Urinary bladder (tissue), 4 donors: Measurements from ENCODE around the gene APOL2. TPM values are rescaled to one million over a fixed set of nuclear protein-coding genes. Genes with fewer than 3 reads are reported as not detected.
A peak's percentile ranks its signal among the peaks of the same experiment; 100 is the strongest.

Experiments used
- DNase-seq: peaks from one replicate; pipeline ENCODE4 v3.0.0-alpha.2; 2015; ENCODE audit errors: extremely low spot score
- H3K27ac ChIP-seq: one replicate; pipeline ENCODE4 v1.5.1; 2013; ENCODE audit warnings: low read depth, mild to moderate bottlenecking, moderate library complexity
- H3K36me3 ChIP-seq: one replicate; pipeline ENCODE4 v1.6.1; 2013; ENCODE audit warnings: mild to moderate bottlenecking, moderate library complexity; ENCODE audit not compliant: insufficient read depth
- H3K4me1 ChIP-seq: one replicate; pipeline ENCODE4 v1.6.1; 2013; ENCODE audit warnings: mild to moderate bottlenecking, moderate library complexity; ENCODE audit not compliant: insufficient read depth
- H3K4me3 ChIP-seq: one replicate; pipeline ENCODE4 v1.5.1; 2013; ENCODE audit warnings: low read depth, low read length
- WGBS: extraction: QIAGEN DNeasy Blood & Tissue Kit; methylation state at CpG from one replicate; pipeline ENCODE4 v1.1.7; 2013; 5-methylcytosine and 5-hydroxymethylcytosine counted together
- polyA plus RNA-seq: library from polyadenylated mRNA; stranded (reverse); fragments of 200-250 nt; gene quantifications from one replicate; pipeline ENCODE4 v1.2.3, GENCODE V29; 2013
- total RNA-seq: library from RNA; depleted of rRNA; stranded (reverse); fragments of >200 nt; gene quantifications from one replicate; pipeline ENCODE4 v1.2.3, GENCODE V29; 2014
- donor health status: healthy with polysubstance abuse.
- donor health status: healthy.

Gene APOL2, protein sequence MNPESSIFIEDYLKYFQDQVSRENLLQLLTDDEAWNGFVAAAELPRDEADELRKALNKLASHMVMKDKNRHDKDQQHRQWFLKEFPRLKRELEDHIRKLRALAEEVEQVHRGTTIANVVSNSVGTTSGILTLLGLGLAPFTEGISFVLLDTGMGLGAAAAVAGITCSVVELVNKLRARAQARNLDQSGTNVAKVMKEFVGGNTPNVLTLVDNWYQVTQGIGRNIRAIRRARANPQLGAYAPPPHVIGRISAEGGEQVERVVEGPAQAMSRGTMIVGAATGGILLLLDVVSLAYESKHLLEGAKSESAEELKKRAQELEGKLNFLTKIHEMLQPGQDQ
- total RNA-seq (35.5 TPM), polyA plus RNA-seq (46.1 TPM)

DNA sequence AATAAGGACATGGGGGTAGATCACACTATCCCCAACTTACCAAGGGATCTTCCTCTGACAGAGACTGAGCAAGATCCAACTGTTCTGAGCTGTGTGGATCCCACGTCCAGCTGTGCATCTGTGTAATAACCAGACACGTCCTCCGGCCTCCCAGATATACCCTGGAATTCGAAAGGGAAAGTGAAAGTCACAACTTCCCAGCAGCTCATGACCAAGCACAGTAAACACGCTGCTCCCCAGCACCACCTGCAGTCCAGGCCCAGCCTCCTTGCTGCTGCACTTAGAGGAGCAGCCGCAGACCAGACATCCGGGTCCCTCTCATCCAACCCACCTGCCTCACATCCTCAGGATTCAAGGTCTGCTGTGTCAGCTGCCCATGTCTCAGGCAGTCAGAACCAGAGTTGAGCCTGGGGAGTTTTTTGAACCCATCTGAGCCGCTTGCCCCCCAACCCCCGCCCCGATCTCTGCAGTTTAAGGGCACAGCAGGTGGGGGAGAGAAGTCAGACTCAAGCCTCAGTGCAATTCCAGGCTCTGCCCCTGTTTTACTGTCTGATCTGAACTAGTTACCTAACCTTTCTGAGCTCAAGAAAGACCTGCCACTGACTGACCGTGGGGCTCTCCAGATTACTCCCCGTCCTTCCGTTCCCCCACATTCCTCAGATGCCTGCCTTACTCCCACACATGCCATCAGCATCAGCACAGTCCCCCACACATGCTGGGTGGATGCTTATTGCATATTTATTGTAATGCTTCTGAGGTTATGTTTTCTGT lies at the start of gene APOL2:
Gene APOL2 (minus strand): TSS at position 127 of the 771 bp plus-strand sequence. CDS start 6,365 bp downstream, outside the sequence.
- Histone ChIP-seq H3K4me3 (peak within 1 kb of the TSS; percentile 50), H3K36me3 (no peaks in the 10 kb centered on the region), H3K27ac (peak within 1 kb of the TSS; percentile 88), H3K4me1 (peaks cover 2% of the 10 kb centered on the region)
- peak; percentile 90 for DNase-seq
- 15% methylated on average over 13 of the region's 13 CpGs for WGBS

DNA sequence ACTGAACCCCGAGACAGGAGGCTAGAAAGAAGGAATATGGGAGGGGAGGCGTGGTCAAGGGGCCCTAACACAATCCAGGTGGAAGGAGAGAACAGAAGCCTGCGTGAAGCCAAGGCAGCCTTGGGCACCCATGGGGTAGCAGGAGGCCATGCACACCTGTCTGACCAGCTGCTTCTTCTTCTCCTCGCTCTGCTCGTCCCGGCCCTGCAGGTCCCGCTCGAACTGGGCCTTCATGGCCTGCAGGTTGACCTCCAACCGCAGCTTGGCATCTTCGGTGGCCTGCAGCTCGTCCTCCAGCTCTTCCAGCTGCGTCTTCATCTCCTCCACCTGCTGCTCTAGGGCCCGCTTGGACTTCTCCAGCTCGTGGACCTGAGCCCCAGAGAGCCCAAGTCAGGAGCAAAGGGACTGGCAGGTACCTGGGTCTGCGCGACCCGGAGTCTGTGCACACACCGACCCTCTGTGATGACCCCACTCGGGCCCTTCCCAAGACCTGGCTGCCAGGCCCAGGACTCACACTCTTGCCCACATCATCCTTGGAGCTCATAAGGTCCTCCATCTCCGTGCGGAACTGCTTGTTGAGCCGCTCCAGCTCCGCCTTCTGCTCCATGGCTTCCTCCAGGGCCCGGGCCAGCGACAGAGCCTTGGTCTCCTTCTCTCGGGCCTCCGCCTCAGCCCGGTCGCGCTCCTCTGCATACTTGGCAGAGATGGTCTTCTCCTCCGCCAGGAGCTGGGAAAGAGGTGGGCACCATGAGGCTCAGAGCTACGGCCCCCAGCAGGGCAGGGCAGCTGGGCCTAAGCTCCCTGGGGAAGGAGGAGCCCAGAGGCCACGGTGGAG lies 49.5 kb upstream of the APOL2 start:
- Histone ChIP-seq H3K27ac (no peak overlapping the region), H3K4me1 (no peaks in the 10 kb centered on the region), H3K4me3 (no peak overlapping the region), H3K36me3 (peaks cover 26% of the 10 kb centered on the region)
- WGBS = 85% methylated on average over 33 of the region's 33 CpGs
- DNase-seq = no peak

DNA sequence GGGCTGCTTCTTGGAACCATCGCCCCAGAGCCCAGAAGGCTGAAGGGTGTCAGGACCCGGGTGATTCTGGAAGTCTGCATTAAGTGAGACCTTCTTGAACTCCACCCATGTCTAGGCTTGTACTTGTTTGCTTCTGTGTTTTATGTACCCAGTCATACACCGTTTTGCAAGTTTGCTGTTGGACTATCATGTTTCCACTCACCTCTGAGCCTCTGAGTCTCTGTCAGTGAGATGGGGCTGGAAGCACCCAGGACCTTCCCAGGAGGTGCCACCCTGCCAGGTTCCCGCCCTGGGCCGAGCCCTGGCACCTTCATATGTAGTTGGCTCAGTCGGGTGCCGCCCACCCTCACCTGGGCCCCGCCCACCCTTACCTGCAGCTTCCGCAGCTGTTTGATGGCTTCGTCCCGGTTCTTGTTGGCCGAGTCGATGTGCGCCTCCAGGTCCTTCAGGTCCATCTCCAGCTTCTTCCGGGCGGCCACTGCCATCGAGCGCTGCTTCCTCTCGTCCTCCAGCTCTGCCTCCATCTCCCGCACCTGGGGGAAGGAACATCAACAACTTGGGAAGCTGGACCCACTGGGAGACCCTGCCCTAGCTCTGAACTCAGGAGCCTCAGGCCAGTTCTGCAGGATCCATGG lies 48.7 kb upstream of the APOL2 start:
- no peak for DNase-seq
- WGBS = 86% methylated on average over 20 of the region's 20 CpGs
- H3K4me1 ChIP-seq = no peaks in the 10 kb centered on the region
- no peak overlapping the region for H3K27ac ChIP-seq
- H3K4me3 ChIP-seq = no peak overlapping the region
- peaks cover 20% of the 10 kb centered on the region for H3K36me3 ChIP-seq

DNA sequence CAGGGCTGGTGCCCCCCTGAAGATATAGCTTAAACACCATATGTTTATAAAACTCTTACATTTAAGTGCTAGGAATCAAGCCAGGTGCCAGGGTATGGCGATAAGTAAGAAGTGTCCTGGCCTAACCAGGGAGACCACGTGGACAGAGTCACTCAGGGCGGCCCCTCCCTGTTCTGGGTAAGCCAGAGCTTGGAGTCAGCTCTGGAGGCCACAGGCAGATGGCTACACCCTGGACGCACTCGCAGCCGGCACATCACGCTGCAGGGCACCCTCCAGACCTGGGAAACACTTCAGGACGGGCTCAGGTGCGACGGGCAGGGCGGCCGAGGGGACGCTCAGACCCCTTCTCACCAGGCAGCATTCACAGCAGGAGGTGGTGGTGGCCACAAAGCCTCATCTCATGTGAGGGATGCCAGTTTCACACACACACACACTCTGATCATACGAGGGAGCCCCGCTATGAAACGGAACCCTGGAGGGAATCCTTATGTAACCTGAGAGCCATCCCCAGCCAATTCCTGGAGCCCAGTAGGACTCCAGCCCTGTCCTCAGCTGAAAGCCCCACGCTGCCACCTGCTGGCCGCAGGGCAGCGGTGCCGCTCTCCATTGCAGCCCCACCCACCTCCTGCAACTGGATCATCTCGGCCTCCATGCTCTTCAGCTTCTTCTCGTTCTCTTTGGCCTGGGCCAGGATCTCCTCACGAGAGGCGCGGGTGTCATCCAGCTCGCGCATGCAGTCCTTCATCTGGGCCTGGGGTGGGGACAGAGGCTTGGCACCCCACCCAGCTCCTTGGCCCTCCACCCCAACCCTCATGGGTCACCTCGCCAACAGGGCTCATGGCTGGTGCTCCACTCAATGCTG lies 47.0 kb upstream of the APOL2 start:
- DNase-seq = no peak
- Histone ChIP-seq H3K36me3 (peaks cover 16% of the 10 kb centered on the region), H3K4me3 (no peak overlapping the region), H3K4me1 (no peaks in the 10 kb centered on the region), H3K27ac (peak overlapping the region; percentile 28)
- 52% methylated on average over 28 of the region's 28 CpGs for WGBS

DNA sequence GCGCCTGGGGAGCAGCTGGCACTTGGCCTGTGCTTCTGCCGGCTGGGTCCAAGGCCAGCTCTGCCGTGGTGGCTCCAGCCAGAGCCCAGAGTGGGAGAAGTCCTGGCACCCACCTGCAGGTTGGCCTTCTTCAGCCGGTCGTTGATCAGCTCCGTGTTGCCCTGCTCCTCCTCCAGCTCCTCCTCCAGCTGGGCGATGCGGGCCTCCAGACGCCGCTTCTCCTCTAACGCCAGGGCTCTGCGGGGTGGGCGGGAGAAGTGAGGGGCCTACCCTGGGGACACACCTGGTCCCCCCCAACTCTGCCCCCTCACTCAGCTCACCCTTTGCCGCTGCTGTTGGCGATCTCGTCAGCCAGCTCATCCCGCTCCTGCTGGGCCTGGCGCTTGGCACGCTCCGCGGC lies 46.2 kb upstream of the APOL2 start:
- 81% methylated on average over 21 of the region's 21 CpGs for WGBS
- no peak overlapping the region for H3K27ac ChIP-seq
- no peaks in the 10 kb centered on the region for H3K4me1 ChIP-seq
- no peak overlapping the region for H3K4me3 ChIP-seq
- DNase-seq = no peak
- H3K36me3 ChIP-seq = peaks cover 16% of the 10 kb centered on the region

DNA sequence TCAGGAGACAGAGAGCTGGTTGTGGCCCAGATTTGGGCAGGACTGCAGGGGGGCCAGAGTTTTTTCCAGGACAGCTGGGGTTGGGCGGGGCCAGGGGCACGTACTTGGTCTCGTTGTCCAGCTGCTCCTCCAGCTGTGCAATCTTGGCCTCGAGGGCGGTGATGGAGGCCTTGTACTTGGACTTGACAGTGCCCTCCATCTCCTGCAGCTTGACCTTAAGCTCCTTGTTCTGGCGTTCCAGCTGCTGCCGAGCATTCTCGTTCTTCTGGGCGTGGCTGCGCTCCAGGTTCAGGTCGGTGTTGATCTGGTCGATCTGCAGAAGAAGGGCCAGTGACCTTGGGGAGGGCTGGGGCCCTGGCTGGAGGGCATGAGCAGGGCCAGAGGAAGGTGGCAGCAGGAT lies 45.7 kb upstream of the APOL2 start:
- no peak for DNase-seq
- Histone ChIP-seq H3K36me3 (peaks cover 16% of the 10 kb centered on the region), H3K4me3 (no peak overlapping the region), H3K4me1 (no peaks in the 10 kb centered on the region), H3K27ac (no peak overlapping the region)
- whole genome bisulfite sequencing = 61% methylated on average over 12 of the region's 12 CpGs

DNA sequence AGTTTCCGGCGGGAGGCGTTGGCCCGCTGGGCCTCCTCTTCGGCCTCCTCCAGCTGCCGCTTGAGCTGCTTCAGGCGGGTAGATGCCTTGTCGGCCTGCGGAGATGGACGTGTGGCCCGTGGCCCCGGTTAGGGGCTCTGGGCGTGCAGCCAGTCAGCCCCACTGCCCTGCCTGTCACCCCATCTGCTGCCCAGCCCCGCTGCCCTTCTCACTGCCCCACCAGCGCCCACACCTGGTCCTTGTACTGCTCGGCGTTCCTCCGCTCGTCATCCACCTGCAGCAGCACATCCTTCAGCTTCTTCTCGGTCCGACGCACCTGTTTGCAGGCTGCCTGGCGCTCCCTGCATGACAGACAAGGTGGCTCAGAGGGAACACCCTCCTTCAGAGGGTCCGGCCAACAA lies 44.8 kb upstream of the APOL2 start:
- H3K4me3 ChIP-seq = no peak overlapping the region
- 91% methylated on average over 24 of the region's 24 CpGs for WGBS
- H3K36me3 ChIP-seq = peaks cover 16% of the 10 kb centered on the region
- no peaks in the 10 kb centered on the region for H3K4me1 ChIP-seq
- no peak for DNase-seq
- H3K27ac ChIP-seq = peak overlapping the region; percentile 28

DNA sequence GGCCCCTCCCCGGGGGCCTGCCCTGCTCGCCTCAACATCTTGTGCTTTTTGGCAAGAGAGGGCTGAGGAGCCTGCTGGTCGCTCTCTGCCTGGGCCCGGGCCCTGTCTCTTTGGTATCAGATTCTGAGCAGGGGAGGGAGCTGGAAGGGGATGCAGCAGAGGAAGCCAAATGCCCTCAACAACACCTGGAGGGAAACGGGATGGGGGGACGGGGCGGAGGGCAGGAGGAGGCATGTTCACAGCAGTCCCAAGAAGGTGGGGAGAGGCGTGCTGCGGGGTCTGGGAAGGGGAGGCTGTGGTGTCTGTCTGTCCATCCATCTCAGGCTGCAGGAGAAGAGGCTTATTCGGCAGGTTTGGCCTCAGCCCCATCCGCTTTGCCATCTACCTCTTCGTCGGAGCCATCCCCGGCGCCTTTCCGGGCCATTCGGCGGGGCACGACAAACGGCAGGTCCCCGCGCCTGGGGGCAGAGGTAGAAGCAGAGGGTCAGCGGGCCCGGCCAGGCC lies 43.1 kb upstream of the APOL2 start:
- Histone ChIP-seq H3K4me3 (no peak overlapping the region), H3K27ac (no peak overlapping the region), H3K4me1 (no peaks in the 10 kb centered on the region), H3K36me3 (peaks cover 12% of the 10 kb centered on the region)
- DNase-seq = no peak
- WGBS = 81% methylated on average over 24 of the region's 24 CpGs

DNA sequence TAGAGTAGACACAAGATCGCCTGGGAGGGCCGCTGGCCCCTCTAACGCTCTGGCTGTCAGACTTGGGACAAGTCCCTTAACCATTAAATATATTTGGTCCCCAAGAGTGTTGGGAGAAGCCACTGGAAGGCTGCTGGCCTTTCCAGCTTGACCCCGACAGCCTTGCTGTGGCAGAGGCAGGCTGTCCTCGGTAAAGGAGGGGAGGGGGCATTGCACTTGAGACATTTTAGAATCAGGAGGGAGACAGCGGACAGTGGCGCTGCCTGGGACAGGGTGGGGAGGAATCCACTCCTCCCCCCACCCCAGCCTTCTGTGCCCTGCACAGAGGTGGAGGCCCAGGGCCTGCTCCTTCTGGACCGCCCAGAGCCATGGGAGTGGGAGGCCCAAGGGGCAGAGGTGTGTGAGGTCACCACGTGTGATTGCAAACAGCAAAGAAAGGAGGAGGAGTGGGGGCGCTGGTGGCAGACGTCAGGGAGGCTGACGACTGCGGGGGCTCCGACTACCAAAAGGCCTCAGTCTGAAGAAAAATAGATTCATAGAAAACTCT lies 42.5 kb upstream of the APOL2 start:
- no peak for DNase-seq
- peaks cover 11% of the 10 kb centered on the region for H3K36me3 ChIP-seq
- no peaks in the 10 kb centered on the region for H3K4me1 ChIP-seq
- H3K4me3 ChIP-seq = no peak overlapping the region
- WGBS = 76% methylated on average over 14 of the region's 14 CpGs
- H3K27ac ChIP-seq = peak overlapping the region; percentile 19

DNA sequence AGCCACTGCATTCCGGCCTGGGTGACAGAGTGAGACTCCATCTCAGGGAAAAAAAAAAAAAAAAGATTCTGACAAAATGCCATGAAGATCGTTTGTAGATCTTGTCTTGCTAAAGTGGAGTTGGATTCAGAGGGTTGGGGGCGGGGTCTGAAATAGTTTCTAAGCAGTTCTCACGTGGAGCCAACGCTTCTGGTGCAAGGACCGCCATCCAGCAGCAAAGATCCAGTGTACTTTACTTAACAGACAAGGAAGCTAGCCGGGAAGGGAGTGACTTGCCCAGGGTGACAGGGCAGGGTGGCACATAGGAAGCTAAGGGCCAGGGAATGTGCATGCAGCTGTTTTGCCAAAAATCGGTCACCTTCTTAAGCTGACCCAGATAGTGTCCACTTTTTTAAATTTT lies 41.1 kb upstream of the APOL2 start:
- peaks cover 10% of the 10 kb centered on the region for H3K36me3 ChIP-seq

DNA sequence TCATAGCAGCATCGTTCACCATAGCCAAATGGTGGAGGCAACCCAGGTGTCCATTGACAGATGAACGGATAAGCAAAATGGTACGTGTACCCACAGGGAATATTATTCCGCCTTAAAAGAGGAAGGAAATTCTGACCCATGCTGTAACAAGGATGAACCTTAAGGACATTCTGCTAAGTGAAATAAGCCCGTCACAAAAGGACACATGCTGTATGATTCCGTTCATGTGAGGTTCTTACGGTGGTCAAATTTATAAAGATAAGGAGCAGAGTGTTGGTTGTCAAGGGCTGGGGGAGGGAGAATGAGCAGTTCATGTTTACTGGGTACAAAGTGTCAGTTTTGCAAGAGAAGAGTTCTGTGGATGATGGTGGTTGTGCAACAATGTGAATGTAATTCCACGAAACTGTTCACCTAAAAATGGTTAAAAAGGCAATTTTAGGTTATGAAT lies 39.9 kb upstream of the APOL2 start:
- 63% methylated on average over 8 of the region's 8 CpGs for WGBS
- peaks cover 6% of the 10 kb centered on the region for H3K36me3 ChIP-seq
- H3K27ac ChIP-seq = no peak overlapping the region
- DNase-seq = no peak
- no peak overlapping the region for H3K4me3 ChIP-seq
- no peaks in the 10 kb centered on the region for H3K4me1 ChIP-seq

More for the DNA sequence above, 41.1 kb upstream of the APOL2 start:
- no peak for DNase-seq
- Histone ChIP-seq H3K27ac (no peak overlapping the region), H3K4me1 (no peaks in the 10 kb centered on the region), H3K4me3 (no peak overlapping the region)
- 58% methylated on average over 8 of the region's 8 CpGs for WGBS
